NCI-H226 (cell line): Measurements from ENCODE around the gene OSBP2.

Experiments used
- DNase-seq: peaks from one replicate; pipeline ENCODE4 v3.0.0-alpha.2; 2015

The OSBP2 gene

GRCh38 chr22:30910358-30910757 is 215.7 kb downstream of the OSBP2 start:
- DNase-seq: no peak

DNA sequence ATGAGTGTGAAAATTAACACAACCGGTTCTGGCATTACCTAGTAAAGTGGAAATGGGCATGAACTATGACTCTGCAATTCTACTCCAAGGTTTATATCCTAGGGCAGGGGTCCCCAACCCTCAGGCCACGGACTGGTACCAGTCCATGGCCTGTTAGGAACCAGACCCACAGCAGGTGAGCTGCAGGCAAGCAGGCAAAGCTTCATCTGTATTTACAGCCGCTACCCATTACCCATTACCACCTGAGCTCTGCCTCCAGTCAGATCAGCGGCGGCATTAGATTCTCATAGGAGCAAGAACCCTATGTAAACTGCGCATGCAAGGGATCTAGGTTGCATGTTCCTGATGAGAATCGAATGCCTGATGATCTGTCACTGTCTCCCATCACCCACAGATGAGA is 224.1 kb downstream of the OSBP2 start:
- DNase-seq: no peak

DNA sequence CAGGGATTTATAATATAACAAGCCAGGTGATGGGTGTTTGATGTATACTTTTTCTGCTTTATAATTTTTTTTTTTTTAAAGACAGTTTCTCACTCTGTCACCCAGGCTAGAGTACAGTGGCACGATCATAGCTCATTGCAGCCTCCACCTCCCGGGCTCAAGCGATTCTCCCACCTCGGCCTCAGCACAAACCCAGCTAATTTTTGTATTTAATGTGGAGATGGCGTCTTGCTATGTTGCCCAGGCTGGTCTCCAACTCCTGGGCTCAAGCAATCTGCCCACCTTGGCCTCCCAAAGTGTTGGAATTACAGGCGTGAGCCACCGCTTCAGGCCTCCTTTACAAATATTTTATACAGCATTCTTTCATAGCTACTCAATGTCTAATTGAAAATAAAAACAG is 225.3 kb downstream of the OSBP2 start:
- DNase-seq: no peak

DNA sequence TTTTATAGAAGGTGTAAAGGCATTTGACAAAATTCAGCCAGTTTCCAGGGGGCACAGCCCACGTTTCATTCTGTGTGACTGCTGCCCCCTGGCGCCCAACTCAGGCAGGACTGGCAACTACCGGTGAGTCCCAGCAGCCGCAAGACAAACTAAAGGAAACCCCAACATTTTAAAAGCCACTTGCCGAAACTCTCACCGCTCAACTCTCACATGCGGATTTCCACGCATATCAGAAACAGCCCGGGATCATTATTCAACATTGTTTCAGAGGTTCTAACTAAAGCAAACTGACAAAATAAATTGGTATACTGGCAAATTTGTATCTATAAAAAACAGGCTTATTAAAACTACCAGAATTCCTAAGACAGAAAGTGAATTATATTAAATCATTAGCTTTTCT is 225.7 kb downstream of the OSBP2 start:
- DNase-seq: peak; percentile 2

DNA sequence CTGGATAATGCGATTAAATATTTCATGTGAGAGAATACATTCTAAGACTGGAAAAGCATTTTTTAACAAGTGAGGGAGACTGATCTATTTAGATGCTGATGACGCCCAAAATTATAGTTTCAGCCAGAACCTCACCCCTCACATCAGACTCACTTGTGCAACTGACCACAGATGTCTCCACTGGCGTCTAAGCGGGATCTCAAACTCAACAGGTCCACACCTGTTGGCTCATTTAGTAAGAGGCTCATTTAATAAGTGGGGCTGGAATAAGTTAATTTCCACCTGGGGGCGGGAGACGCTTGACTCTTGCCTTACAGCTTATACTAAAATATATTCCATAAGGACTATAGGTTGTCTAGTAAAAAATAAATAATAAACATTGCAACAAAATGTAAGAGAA is 226.4 kb downstream of the OSBP2 start:
- DNase-seq: no peak

GRCh38 chr22:30922151-30922611 is 227.5 kb downstream of the OSBP2 start:
- DNase-seq: no peak

GRCh38 chr22:30923168-30923900 is 228.7 kb downstream of the OSBP2 start:
- no peak for DNase-seq

GRCh38 chr22:30925667-30926066 is 231.0 kb downstream of the OSBP2 start:
- no peak for DNase-seq

GRCh38 chr22:30926706-30927105 is 232.0 kb downstream of the OSBP2 start:
- no peak for DNase-seq

- no peak for DNase-seq
These were observed 233.1 kb downstream of the OSBP2 start for GRCh38 chr22:30927806-30928205.

DNA sequence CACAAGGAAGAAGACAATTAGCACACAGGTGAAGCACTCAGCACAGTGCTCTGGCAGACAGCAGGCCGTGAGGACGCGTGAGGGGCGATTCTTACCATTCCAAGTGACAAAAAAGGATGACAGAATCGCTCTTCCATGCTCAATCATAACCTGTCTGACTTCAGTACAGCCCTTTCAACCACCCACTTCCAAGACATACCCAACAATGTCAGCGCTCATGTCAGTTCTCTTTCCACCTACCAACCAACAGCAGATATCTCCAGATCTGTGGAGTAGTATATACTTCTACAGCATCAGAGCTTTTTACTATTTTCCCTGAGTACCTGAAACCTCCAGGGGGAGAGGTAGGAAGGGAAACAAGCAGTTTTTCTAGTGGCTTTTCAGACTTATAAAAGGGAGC is 233.7 kb downstream of the OSBP2 start:
- DNase-seq: no peak

DNA sequence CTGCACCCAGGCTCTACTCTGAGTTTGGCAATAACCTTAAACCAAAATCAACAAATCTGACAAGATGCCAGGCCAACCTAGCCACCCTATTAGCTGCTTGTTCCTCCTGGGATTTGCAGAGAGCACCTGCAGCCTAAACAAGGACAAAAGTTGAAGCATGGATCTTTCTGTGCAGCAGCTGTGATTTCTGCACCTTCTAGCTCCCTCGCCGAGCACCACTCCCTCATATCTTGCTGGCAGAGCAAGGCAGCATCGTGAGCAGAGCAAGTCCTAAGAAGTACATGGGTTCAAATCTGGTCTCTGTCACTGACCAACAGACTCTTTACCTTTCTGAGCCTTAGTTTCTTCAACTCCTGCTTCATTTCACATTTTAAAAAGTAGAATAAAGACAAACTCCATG is 235.6 kb downstream of the OSBP2 start:
- DNase-seq: no peak

GRCh38 chr22:30931541-30932300 is 237.0 kb downstream of the OSBP2 start:
- no peak for DNase-seq

- DNase-seq: no peak
These were observed 238.0 kb downstream of the OSBP2 start for GRCh38 chr22:30932661-30933060.

DNA sequence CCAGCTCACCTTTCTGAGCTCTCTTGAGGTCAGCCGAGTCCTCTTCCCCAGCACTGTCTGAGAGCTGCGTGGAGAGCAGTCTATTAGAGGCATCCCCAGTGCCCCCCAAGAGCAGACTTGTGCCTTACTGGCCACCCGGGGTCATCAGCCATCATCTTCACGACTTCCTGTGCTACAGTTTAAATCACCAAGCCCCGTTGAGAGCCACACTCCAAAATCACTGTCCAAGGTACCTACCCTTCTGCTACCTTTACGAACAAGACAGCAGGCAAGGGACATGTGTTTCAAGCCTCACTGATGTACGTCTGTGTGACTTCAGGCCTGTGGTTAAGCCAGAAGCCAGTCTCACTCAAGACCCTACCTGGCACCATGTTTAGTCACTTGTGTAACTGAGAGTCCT is 238.8 kb downstream of the OSBP2 start:
- no peak for DNase-seq

- DNase-seq: no peak
These were observed 239.4 kb downstream of the OSBP2 start for GRCh38 chr22:30934053-30934452.

DNA sequence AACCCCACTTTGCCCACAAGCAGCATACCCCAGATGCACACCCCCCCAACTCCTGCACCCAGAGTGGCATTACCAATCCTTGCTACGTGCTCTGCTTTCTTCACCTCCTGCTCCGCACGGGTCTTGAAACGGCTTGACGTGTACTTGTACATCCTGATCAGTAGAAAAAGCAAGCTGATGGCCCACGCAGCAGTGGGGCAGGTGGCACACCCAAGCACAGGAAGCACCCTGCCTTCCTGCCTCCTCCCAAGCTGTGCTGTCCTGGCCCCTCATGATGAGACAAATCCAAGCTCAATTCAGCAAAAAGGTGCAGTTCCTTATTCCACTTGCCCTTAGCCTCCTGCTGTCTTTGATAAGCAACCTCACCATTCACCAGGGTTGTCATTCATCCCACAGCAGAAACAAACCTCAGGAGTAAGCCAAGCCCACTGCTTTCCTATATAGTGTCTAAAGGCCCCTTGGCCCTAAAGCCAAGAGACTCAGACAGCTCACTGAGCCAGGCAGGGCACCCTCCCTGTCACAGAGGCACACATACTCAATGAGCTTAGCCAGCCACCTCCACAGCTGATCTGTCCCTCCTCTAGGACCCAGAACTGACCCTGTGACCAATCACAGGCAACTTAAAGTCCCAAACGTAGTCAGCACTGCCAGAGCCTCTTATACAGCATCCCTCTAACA is 246.2 kb downstream of the OSBP2 start:
- no peak for DNase-seq

DNA sequence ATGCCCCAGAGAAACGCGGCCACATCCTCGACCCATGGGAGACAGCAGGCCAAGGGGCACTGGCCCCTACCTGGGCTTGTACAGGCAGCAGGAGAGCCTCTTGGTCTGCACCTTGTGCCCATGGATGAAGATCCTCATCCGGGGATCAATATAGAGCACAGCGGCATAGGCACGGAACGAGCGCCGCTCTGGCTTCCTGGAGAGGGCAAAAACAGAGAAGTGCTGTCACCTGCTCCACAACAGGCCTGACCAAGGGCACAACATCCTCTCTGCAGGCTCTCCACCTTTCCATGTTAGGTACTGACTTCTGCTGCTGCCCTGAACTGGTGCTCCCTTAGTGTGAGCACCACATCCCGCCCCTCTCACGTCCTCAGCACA is 246.7 kb downstream of the OSBP2 start:
- no peak for DNase-seq

DNA sequence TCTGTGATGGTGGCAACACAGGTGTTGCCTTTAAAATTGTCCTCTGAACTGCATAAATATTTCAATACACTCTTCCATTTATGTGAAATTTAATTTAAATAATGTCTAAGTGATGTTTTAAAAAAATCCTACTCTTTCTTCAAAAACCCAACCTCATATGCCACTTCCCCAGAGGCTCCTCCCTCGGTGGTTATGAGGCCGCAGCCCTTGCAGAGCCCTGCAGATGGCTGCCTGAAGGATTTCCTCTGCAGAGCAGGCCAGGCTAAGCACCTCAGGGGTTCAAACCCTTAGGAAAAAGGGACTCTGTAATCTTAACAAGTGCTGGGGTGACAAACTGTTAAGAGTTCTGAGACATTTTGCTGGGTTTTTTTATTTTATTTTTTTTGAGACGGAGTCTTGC is 248.7 kb downstream of the OSBP2 start:
- DNase-seq: no peak

DNA sequence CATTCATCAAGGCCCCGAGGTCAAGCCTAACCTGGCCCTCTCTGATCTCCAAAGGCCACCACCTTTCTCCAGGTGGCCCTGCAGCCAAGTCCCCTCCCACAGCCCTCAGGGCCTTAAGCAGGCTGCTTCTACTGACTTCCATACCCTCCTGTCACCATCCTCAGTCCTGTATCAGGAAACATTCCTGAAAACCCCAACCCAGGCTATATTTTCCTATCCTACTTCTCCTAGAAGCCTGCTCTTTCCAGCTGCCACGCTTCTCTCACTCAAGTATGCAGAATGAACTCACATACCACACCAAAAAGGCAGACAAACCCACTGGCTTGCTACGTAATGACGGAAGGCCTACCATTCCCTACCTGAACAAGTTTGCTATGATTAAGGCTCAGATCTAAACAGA is 250.3 kb downstream of the OSBP2 start:
- DNase-seq: no peak

GRCh38 chr22:30945653-30946052 is 251.0 kb downstream of the OSBP2 start:
- DNase-seq: no peak

DNA sequence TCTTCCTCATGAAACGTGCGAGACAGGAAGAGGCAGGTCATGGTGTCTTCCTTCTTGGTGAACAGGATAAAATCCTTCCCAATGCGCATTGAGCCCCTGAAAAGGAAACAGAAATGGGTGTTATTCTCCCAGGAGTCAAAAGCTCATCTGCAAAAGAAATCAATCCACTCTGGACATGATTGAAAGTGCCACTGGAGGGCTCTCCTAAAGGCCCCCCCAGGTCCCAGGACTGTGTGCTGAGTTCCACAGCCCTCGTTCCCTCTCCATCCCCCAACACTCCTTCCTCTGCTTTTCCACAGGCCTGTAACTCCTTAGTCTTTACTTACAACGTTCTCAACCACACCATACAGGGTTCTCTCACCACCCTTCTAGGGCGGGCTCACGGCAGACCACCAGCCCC is 251.7 kb downstream of the OSBP2 start:
- no peak for DNase-seq

DNA sequence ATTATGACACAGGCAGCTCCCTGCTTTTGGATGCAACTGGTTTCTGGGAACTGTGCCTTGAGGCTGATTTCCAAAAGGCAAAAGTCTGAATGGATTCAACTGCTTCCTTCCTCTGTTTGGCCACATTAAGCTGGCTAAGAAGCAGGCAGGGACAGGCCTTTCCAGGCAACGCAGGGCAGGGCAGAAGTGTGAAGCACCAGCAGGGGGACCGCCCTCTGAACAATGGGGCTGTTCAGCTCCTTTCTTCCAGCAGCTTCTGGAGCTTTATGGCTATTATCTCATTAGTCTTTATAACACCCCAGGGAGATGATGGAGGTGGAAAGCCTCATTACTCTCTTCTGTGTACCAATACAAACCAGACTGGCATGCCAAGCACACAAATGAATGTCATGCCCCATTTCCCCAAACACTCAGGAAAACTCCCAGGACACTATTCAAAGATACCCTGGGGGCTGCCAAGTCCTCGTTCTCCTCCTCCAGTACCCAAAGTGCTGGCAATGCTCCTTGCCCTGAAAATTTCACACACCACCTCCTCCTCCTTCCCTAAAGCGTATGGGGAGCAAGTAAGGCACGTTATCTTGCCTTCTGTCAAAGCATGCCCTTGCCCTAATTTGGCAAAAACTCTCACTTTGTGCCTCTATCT is 252.6 kb downstream of the OSBP2 start:
- no peak for DNase-seq
